Measurements from ENCODE around the gene TATDN3.

The TATDN3 gene

GRCh38 chr1:212805767-212806166 lies 14.1 kb downstream of the TATDN3 start:
- Histone ChIP-seq H3K27me3 (ENCODE audit: insufficient read depth, low read length) (no peaks in the 10 kb centered on the region), H3K36me3 (ENCODE audit: insufficient read depth, low read length) (peaks cover 46% of the 10 kb centered on the region), H3K9me3 (ENCODE audit: insufficient read depth, low read depth, low read length) (no peaks in the 10 kb centered on the region), H3K4me3 (ENCODE audit: low read length) (no peak overlapping the region), H3K27ac (ENCODE audit: low read depth, low read length) (no peak overlapping the region), H3K4me1 (ENCODE audit: insufficient read depth, low read length) (no peaks in the 10 kb centered on the region; the same call in 1 of the 2 replicates), H3K9ac (ENCODE audit: low read depth, low read length) (no peak overlapping the region)
- no CpG with 5 or more reads among the region's 3 CpGs for WGBS

GRCh38 chr1:212814537-212815334 lies 23.0 kb downstream of the TATDN3 start:
- WGBS: 79% methylated on average over 5 of the region's 5 CpGs
- H3K9ac ChIP-seq (ENCODE audit: low read depth, low read length): no peak overlapping the region
- H3K27me3 ChIP-seq (ENCODE audit: insufficient read depth, low read length): no peaks in the 10 kb centered on the region
- H3K9me3 ChIP-seq (ENCODE audit: insufficient read depth, low read depth, low read length): no peaks in the 10 kb centered on the region
- no peak overlapping the region for H3K4me3 ChIP-seq (ENCODE audit: low read length)
- no peaks in the 10 kb centered on the region for H3K36me3 ChIP-seq (ENCODE audit: insufficient read depth, low read length)
- H3K27ac ChIP-seq (ENCODE audit: low read depth, low read length): no peak overlapping the region
- peaks cover 17% of the 10 kb centered on the region; the same call in 1 of the 2 replicates for H3K4me1 ChIP-seq (ENCODE audit: insufficient read depth, low read length)

GRCh38 chr1:212816567-212817278 lies 25.0 kb downstream of the TATDN3 start:
- 92% methylated on average over 3 of the region's 3 CpGs for WGBS
- Histone ChIP-seq H3K27ac (ENCODE audit: low read depth, low read length) (no peak overlapping the region), H3K9ac (ENCODE audit: low read depth, low read length) (no peak overlapping the region), H3K36me3 (ENCODE audit: insufficient read depth, low read length) (no peaks in the 10 kb centered on the region), H3K4me1 (ENCODE audit: insufficient read depth, low read length) (peaks cover 18% of the 10 kb centered on the region; the same call in 1 of the 2 replicates), H3K4me3 (ENCODE audit: low read length) (no peak overlapping the region), H3K9me3 (ENCODE audit: insufficient read depth, low read depth, low read length) (no peaks in the 10 kb centered on the region), H3K27me3 (ENCODE audit: insufficient read depth, low read length) (no peaks in the 10 kb centered on the region)

GRCh38 chr1:212819726-212820125 lies 28.0 kb downstream of the TATDN3 start:
- Histone ChIP-seq H3K9ac (ENCODE audit: low read depth, low read length) (no peak overlapping the region), H3K4me1 (ENCODE audit: insufficient read depth, low read length) (peaks cover 10% of the 10 kb centered on the region; the same call in 1 of the 2 replicates), H3K36me3 (ENCODE audit: insufficient read depth, low read length) (no peaks in the 10 kb centered on the region), H3K9me3 (ENCODE audit: insufficient read depth, low read depth, low read length) (no peaks in the 10 kb centered on the region), H3K27ac (ENCODE audit: low read depth, low read length) (no peak overlapping the region), H3K27me3 (ENCODE audit: insufficient read depth, low read length) (no peaks in the 10 kb centered on the region), H3K4me3 (ENCODE audit: low read length) (no peak overlapping the region)
- 80% methylated on average over 4 of the region's 5 CpGs for WGBS

- Histone ChIP-seq H3K9ac (ENCODE audit: low read depth, low read length) (no peak overlapping the region), H3K4me1 (ENCODE audit: insufficient read depth, low read length) (peaks cover 6% of the 10 kb centered on the region; the same call in 1 of the 2 replicates), H3K9me3 (ENCODE audit: insufficient read depth, low read depth, low read length) (peaks cover 10% of the 10 kb centered on the region), H3K27me3 (ENCODE audit: insufficient read depth, low read length) (no peaks in the 10 kb centered on the region), H3K36me3 (ENCODE audit: insufficient read depth, low read length) (no peaks in the 10 kb centered on the region), H3K27ac (ENCODE audit: low read depth, low read length) (no peak overlapping the region), H3K4me3 (ENCODE audit: low read length) (no peak overlapping the region)
- 95% methylated on average over 2 of the region's 2 CpGs for WGBS
Observed at GRCh38 chr1:212820969-212821368, 29.3 kb downstream of the TATDN3 start.

GRCh38 chr1:212822956-212823355 lies 31.3 kb downstream of the TATDN3 start:
- Histone ChIP-seq H3K9me3 (ENCODE audit: insufficient read depth, low read depth, low read length) (peaks cover 16% of the 10 kb centered on the region), H3K4me1 (ENCODE audit: insufficient read depth, low read length) (peaks cover 6% of the 10 kb centered on the region; the same call in 1 of the 2 replicates), H3K27me3 (ENCODE audit: insufficient read depth, low read length) (no peaks in the 10 kb centered on the region), H3K36me3 (ENCODE audit: insufficient read depth, low read length) (no peaks in the 10 kb centered on the region), H3K4me3 (ENCODE audit: low read length) (no peak overlapping the region), H3K9ac (ENCODE audit: low read depth, low read length) (no peak overlapping the region), H3K27ac (ENCODE audit: low read depth, low read length) (no peak overlapping the region)
- WGBS: 96% methylated on average over 3 of the region's 3 CpGs

GRCh38 chr1:212824201-212824600 lies 32.5 kb downstream of the TATDN3 start:
- no peak overlapping the region for H3K9ac ChIP-seq (ENCODE audit: low read depth, low read length)
- H3K4me3 ChIP-seq (ENCODE audit: low read length): no peak overlapping the region
- peaks cover 6% of the 10 kb centered on the region; the same call in 1 of the 2 replicates for H3K4me1 ChIP-seq (ENCODE audit: insufficient read depth, low read length)
- WGBS: 96% methylated on average over 16 of the region's 16 CpGs
- peaks cover 16% of the 10 kb centered on the region for H3K9me3 ChIP-seq (ENCODE audit: insufficient read depth, low read depth, low read length)
- H3K27ac ChIP-seq (ENCODE audit: low read depth, low read length): no peak overlapping the region
- H3K27me3 ChIP-seq (ENCODE audit: insufficient read depth, low read length): no peaks in the 10 kb centered on the region
- no peaks in the 10 kb centered on the region for H3K36me3 ChIP-seq (ENCODE audit: insufficient read depth, low read length)

- Histone ChIP-seq H3K27me3 (ENCODE audit: insufficient read depth, low read length) (no peaks in the 10 kb centered on the region), H3K9ac (ENCODE audit: low read depth, low read length) (no peak overlapping the region), H3K36me3 (ENCODE audit: insufficient read depth, low read length) (no peaks in the 10 kb centered on the region), H3K4me1 (ENCODE audit: insufficient read depth, low read length) (no peaks in the 10 kb centered on the region), H3K4me3 (ENCODE audit: low read length) (no peak overlapping the region), H3K27ac (ENCODE audit: low read depth, low read length) (no peak overlapping the region), H3K9me3 (ENCODE audit: insufficient read depth, low read depth, low read length) (peaks cover 16% of the 10 kb centered on the region)
- WGBS: 95% methylated on average over 6 of the region's 6 CpGs
Observed at GRCh38 chr1:212825798-212826452, 34.2 kb downstream of the TATDN3 start.

- Histone ChIP-seq H3K4me3 (ENCODE audit: low read length) (no peak overlapping the region), H3K4me1 (ENCODE audit: insufficient read depth, low read length) (no peaks in the 10 kb centered on the region), H3K9me3 (ENCODE audit: insufficient read depth, low read depth, low read length) (peaks cover 16% of the 10 kb centered on the region), H3K9ac (ENCODE audit: low read depth, low read length) (no peak overlapping the region), H3K27me3 (ENCODE audit: insufficient read depth, low read length) (no peaks in the 10 kb centered on the region), H3K36me3 (ENCODE audit: insufficient read depth, low read length) (no peaks in the 10 kb centered on the region), H3K27ac (ENCODE audit: low read depth, low read length) (no peak overlapping the region)
- WGBS: 92% methylated on average over 2 of the region's 4 CpGs
Observed at GRCh38 chr1:212827171-212827776, 35.6 kb downstream of the TATDN3 start.

- 79% methylated on average over 5 of the region's 5 CpGs for WGBS
Observed at GRCh38 chr1:212827831-212828278, 36.2 kb downstream of the TATDN3 start.

More at GRCh38 chr1:212827831-212828278, 36.2 kb downstream of the TATDN3 start:
- no peak overlapping the region for H3K9ac ChIP-seq (ENCODE audit: low read depth, low read length)
- H3K4me3 ChIP-seq (ENCODE audit: low read length): no peak overlapping the region
- H3K27ac ChIP-seq (ENCODE audit: low read depth, low read length): no peak overlapping the region
- no peaks in the 10 kb centered on the region for H3K4me1 ChIP-seq (ENCODE audit: insufficient read depth, low read length)
- no peaks in the 10 kb centered on the region for H3K27me3 ChIP-seq (ENCODE audit: insufficient read depth, low read length)
- H3K36me3 ChIP-seq (ENCODE audit: insufficient read depth, low read length): no peaks in the 10 kb centered on the region
- peaks cover 16% of the 10 kb centered on the region for H3K9me3 ChIP-seq (ENCODE audit: insufficient read depth, low read depth, low read length)
